DMS79 (cell line): ENCODE measurements around the gene RHBDL1.

ENCODE experiments used
- DNase-seq: peaks from one replicate; lab custom pipeline; 2025; lab: John Stamatoyannopoulos, UW

RHBDL1 gene

DNA sequence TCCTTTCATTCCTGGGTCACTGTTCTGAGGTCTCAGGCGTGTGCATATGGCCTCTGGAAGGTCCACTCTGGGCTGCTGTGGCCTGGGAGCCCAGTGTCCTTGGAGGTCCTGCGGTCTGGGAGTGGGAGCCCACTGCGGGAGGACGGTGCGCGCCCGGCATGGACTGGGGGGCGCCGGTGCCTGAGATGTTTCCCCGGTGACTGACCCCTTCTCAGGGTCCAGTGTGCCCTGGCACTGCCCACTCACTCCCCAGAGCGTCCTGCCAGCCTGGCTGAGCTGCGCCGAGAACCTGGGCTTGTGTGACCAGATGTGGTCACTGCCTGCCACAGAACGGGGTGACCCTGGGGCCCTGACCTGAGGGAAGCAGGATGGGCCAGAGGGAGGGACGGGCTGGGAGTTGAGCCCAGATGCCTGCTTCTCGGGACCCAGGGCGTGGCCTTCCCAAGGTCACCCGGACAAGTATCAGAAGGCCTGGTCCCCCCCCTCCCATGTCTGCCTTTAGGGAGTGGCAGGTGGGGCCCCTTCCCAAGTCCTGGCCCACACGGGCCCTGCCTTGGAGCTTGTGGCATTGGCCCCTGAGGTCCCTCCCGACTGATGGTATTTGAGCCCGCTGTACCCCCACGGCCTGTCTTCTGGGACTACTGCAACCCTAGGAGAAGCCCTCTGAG is 1.1 kb upstream of the RHBDL1 start:
- DNase-seq = no peak

DNA sequence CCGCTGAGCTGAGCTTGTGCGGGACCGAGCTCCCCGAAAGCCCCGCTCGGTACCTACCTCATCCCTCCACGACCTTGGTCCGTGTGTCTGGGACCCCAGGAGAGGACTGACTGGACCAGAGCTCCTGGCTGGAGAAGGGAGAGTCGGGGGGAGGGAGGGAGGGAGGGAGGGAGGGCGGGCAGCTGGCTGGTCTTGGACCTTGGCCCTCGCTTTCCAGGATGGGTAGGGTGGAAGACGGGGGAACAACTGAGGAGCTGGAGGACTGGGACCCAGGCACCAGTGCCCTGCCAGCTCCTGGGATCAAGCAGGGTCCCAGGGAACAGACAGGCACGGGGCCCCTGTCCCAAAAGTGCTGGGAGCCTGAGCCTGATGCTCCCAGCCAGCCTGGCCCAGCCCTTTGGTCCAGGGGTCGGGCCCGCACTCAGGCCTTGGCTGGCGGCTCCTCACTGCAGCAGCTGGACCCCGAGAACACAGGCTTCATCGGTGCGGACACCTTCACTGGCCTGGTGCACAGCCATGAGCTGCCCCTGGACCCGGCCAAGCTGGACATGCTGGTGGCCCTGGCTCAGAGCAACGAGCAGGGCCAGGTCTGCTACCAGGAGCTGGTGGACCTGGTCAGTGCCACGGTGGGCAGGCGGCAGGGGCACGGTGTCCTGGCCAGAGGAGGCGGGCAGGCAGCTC is 553 bp downstream of the RHBDL1 start:
- no peak for DNase-seq

DNA sequence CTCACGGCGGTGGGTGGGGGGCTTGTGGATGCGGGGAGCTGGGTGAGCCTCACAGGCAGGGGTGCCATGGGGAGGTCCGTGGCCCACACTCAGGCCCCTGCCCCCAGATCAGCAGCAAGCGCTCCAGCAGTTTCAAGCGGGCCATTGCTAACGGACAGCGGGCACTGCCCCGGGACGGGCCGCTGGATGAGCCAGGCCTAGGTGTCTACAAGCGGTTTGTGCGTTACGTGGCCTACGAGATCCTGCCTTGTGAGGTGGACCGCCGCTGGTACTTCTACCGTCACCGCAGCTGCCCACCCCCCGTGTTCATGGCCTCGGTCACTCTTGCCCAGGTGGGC is 1.1 kb downstream of the RHBDL1 start:
- no peak for DNase-seq

DNA sequence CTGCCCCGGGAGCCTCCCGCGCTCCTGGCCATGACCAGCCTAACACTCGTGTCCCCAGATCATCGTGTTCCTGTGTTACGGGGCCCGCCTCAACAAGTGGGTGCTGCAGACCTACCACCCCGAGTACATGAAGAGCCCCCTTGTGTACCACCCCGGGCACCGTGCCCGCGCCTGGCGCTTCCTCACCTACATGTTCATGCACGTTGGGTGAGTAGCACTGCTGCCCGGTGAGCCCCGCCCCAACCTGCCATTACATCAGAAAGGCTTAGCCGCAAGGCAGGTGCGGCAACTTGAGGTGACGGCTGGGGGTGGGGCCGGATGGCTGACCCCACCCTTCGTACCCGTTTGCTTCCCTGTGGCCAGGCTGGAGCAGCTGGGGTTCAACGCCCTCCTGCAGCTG is 1.4 kb downstream of the RHBDL1 start:
- peak; percentile 92 for DNase-seq

DNA sequence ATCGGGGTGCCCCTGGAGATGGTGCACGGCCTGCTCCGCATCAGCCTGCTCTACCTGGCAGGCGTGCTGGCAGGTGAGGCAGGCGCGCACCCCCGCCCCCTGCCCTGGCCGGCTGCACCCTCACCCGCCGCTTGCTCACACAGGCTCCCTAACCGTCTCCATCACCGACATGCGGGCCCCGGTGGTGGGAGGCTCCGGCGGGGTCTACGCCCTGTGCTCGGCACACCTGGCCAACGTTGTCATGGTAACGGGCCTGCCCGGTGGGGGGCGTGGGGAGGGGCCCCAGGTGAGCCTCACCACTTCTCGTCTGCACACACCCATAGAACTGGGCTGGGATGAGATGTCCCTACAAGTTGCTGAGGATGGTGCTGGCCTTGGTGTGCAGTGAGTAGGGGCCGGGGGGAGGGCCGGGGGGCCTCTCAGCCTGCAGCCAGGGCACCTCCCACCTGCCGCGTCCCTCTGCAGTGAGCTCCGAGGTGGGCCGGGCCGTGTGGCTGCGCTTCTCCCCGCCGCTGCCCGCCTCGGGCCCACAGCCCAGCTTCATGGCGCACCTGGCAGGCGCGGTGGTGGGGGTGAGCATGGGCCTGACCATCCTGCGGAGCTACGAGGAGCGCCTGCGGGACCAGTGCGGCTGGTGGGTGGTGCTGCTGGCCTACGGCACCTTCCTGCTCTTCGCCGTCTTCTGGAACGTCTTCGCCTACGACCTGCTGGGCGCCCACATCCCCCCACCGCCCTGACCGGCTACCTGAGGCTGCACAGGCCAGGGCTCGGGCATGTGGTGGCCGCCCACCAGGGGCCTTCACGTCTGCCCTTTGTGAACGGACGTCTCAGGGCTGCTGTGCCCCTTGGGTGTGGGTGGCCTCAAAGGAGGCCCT is 2.1 kb downstream of the RHBDL1 start:
- DNase-seq = peak; percentile 79

DNA sequence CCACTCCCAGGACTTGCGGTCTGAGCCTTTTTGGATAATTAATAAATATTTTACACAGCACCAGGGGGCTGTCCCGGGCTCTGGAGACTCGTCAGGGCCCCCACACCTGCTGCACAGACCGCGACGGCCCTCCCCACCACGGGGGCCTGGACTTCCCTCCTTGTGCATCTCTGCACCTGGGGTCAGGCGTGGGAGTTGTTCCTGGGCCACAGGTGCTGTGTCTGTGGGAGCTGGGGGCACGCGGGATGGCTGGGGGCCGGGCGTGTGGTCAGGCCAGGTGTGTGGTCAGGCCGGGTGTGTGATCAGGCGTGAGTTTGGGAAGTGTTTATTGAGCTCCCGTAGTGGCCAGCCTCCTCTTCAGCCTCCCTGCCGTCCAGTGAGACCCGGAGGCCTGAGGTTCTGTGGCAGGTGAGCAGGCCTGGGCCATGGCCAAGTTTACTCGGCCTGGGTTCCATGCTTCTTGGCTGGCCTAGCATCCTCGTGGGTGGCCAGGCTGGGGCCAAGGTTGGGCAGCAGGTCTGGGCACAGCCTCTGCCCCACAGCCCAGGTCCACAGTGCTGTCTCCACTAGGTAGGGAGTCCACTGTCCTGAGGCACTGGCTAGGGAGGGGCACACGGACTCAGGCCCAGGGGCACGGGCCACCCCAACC is 2.9 kb downstream of the RHBDL1 start:
- no peak for DNase-seq

DNA sequence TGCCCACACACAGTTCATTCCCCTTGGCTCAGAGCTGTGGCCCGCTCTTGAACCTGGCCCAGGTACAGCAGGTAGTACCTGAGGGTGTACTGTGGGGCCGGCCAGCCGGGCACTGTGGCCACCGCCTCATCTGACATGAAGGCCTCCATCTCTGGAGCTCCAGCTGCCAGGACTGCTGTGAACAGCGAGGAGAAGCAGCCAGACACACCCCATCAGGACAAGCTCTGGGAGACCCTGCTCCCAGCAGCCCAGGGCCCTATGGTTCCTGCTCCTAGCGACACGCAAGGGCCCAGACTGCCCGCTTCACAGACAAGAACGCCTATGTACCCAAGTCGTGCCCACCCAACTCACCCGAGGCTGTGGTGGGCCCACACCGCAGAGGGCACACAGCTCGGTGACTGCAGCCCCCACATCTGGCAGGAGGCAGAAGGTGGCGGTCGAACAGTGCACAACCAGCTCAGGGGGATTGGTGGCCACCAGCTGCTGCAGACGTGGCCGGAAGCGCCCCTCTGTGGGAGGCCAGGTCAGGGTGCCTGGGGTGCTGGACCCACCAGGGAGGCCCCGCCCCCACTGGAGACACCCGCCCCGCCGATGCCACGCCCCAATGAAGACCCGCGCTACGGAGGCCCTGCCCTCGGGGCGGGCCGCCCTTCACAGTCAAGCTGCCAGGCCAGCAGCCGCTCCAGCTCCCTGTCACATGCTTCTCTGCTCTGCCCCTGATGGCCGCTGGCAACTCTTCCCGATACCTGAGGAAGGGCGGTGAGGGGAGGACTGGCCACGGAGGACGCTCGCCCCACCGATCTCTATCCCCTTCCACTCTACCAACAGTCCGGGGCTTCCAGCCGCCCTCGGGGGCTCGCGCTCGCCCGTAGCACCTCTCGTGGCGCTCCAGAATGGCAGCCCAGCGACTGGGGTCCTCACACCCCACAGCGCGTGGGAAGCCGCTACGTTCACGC is 3.7 kb downstream of the RHBDL1 start:
- no peak for DNase-seq

DNA sequence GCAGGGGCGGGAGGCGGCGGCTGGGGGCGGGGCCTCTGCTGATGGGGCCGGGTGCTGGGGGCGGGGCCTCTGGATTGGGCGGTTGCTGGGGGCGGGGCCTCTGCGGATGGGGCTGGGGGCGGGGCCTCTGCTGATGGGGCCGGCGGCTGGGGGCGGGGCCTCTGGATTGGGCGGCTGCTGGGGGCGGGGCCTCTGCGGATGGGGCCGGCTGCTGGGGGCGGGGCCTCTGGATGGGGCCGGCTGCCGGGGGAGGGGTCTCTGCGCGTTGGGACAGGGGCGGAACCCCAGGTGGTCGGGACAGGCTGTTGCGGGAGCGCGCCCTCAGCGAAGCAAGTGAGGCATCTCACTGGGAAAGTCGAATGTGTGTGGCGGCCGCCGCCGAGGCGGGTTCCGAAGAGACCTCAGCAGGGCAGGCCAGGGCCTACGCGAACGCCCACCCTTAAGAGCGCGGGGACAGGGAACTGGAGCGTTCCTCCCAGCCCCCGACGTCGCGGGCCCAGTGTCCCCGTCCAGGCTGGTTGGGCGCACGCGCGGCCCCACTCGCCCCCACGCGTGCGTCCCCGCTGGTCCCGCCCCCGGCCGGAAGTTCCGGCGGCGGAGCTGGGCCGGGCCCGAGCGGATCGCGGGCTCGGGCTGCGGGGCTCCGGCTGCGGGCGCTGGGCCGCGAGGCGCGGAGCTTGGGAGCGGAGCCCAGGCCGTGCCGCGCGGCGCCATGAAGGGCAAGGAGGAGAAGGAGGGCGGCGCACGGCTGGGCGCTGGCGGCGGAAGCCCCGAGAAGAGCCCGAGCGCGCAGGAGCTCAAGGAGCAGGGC is 4.5 kb downstream of the RHBDL1 start, which contains the start of gene STUB1:
Gene STUB1, plus strand, starts transcription at position 597 of the 811 bp plus-strand sequence. Its CDS starts 116 bp downstream, at position 713.
- no peak for DNase-seq

DNA sequence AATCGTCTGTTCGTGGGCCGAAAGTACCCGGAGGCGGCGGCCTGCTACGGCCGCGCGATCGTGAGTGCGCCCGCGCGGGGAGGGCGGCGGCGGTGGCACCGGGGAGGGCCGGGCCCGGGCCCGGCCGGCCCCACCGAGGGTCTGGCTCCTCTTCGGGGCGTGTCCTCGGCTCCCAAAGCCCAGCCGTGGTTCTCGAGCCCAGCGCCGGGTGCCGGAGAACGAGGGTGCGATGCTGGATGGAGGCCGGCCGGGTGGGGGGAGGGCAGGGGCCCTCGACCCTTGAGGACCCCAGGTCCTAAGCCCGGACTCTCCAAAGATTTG is 5.1 kb downstream of the RHBDL1 start:
- no peak for DNase-seq

DNA sequence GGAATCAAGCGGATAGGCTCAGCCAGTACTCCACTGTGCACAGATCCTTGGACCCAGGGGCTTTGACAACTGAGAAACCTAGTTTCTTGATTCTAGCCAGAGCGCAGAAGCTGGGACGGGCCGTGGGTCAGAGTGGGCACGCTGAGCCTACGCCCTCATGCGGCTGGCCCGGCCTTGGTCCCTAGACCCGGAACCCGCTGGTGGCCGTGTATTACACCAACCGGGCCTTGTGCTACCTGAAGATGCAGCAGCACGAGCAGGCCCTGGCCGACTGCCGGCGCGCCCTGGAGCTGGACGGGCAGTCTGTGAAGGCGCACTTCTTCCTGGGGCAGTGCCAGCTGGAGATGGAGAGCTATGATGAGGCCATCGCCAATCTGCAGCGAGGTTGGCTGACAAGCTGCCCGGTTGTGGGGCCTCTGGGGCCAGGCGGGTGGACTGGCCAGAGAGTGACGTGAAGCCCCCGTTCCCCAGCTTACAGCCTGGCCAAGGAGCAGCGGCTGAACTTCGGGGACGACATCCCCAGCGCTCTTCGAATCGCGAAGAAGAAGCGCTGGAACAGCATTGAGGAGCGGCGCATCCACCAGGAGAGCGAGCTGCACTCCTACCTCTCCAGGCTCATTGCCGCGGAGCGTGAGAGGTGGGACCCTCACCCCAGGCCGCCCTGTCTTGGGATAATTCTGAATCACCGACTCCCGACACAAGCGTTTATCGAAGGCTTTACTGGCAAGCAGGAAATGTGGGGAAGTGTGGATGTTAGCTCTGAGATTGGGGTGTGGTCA is 5.7 kb downstream of the RHBDL1 start:
- no peak for DNase-seq

DNA sequence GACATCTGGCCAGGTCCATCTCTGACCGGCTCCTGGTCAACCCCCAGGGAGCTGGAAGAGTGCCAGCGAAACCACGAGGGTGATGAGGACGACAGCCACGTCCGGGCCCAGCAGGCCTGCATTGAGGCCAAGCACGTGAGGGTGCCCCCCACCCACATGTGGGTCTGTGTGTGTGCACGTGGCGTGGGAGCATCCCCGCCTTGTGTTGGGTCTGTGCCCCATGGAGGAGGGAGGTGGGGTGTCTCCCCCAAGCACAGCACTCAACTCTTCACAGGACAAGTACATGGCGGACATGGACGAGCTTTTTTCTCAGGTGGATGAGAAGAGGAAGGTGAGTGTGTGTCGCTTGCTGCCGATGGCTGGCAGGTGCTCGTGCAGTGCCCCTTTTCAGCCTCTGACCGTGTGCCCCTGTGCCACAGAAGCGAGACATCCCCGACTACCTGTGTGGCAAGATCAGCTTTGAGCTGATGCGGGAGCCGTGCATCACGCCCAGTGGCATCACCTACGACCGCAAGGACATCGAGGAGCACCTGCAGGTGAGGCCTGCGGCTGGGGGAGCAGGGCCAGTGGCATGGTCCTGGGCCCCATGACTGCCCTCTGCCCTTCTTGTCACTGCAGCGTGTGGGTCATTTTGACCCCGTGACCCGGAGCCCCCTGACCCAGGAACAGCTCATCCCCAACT is 6.4 kb downstream of the RHBDL1 start:
- DNase-seq = no peak

DNA sequence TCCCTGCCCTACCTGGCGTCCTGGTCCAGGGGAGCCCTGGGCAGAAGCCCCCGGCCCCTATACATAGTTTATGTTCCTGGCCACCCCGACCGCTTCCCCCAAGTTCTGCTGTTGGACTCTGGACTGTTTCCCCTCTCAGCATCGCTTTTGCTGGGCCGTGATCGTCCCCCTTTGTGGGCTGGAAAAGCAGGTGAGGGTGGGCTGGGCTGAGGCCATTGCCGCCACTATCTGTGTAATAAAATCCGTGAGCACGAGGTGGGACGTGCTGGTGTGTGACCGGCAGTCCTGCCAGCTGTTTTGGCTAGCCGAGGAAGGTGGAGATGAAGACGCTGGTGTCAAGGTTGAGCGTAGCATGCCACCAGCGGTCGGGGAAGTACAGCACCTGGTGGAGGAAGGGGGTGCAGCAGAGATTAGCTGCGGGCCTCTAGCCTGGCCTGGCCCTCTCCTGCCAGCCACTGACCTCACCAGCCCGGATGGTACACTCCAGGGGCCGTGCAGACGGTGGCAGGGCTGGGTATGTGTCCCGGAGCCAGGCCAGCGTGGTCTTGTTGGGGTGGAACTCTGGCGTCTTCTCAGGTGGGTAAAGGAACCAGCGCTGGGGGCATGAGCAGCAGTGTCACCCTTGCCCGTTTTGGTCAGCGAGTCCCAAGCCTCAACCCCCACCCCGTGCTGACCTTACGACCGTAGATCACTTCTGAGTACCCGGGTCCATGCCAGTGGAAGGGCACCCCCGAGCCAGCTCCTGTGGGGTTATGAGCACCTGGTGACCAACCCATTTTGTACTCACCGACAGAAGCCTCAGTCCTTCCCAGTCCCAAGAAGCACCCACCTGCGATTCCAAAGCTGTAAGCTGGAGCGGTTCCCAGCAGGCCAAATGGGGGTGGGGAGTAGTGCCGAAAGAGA is 7.3 kb downstream of the RHBDL1 start:
- DNase-seq = no peak

DNA sequence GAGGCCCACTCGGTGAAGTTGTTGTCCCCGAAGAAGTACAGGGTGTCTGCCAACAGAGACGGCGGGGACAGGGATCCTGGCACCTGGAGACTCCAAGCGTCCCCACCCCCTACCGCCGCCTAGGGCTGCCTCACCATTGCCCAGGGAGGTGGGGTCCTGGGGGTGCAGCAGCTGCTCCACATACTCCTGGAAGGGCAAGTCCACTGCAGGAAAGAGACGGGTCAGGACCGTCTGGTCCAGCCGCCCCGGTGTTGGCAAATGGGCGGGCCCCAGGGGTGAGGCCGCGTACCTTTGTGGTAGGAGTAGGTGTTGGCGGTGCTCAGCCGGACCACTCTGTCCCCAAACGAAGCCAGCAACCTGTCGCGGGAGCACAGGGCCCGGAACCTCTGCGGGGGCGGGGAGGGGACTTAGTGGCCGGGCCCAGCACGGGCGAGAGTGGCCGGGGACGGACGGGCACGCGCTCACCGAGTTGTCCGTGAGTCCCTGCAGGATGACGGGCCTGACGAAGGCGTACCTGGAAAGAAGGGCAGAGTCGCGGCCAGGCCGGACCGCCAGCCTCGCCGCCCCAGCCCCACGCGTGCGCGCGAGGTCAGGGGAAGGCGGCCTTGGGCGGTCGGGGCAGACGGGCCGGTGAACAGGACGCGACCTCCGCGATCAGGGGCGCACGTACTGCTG is 8.1 kb downstream of the RHBDL1 start:
- no peak for DNase-seq

DNA sequence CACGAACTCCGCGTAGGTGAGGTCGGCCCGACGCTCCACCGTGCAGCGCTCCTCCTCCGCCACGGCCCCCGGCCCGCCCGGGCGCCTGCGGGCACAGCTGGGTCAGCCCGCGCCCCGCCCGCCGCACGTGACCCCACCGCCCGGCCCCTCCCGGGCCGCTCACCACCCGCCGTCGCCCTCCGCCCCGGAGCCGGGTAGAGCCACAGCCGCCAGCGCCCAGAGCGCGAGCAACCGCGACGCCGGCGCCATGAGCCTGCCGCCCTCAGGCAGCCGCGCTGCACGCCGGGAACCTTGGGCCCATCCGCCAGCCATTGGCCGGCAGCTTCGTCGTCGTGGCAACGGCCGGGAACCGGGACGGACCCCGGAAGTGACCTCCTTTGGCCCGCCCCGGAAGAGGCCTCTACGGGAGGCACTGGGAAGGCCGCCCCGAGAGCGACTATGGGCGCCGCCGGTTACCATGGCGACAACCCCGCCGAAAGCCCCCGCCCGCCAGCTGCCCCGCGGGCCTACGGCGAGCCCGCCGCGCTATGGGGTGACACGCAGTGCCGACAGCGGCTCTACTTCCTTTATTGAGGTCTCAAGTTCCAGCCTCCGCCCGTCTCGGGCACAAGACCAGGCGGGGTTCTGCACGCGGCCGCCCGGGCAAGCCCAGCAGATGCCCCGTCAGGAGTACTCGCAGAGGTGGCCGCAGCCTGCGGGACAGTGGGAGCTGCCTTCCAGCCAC is 8.8 kb downstream of the RHBDL1 start, which contains the start of gene JMJD8:
Gene JMJD8, minus strand, starts transcription at position 264 of the 724 bp plus-strand sequence. Its CDS starts 15 bp downstream, at position 249.
- DNase-seq = peak; percentile 88

DNA sequence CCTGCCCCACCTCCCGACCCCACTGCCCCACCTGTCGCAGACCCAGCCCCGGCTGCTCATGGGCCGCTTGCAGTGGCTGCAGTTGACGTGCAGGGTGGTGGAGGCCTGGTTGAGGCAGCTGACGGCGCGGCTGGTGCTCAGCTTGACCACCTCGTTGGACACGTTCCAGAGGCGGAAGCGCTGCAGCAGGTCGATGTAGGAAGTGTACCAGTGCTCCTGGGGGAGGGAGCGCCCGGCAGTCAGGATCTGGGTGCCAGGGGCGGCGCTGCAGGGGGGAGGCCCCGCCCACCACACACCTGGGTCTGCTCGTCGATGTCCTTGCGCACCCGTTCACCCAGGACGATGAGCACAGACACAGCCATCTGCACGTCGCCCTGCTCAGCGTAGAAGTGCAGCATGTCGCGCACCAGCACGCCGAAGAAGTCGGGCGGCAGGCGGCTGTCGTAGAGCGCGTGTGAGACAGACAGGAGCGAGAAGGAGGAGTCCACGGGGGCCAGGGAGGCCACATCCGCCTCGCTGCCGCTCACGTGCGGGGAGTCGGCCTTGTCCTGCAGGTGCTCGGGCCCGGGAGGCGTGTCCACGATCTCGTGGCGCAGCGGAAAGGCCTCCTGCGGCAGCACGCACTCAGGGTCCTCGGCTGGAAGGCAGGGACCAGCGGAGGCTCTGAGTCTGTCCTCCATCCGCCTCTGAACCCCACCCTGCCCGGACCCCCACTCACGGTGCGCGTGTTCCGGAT is 9.7 kb downstream of the RHBDL1 start:
- peak; percentile 58 for DNase-seq

DNA sequence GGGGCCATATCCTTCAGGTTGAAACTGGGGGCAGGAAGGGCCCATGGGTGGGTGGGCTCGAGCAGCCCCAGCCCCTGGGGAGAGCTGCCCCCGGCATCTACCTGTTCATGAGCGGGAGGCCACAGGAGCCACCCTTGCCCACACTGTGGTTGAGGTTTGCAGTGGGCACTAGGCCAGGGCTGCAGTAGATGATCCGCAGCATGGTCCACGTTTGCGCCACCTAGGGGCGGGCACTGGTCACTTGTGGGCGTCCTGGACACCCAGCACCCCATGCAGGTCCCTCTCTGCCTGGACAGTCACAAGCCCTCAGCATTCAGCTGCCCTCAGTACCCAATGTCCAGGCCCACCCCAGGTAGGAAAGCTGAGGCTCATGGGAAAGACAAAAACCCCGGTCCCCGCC is 10.5 kb downstream of the RHBDL1 start:
- no peak for DNase-seq
